HepG2 (cell line): Measurements from ENCODE around the gene AIP. TPM values are rescaled to one million over a fixed set of nuclear protein-coding genes. Genes with fewer than 3 reads are reported as not detected.

Source experiments
- ATAC-seq: fragments of 200-7000 bp; cut with Tn5 transposase; 3 replicates; pipeline ENCODE4 v1.9.1; 2020; ENCODE audit warnings: mild to moderate bottlenecking, moderate library complexity
- BruUV-seq: library from RNA; stranded (reverse); fragments of 400-500 nt; replicated peaks from 2 replicates; lab custom pipeline; 2021; lab: Mats Ljungman, UMichigan
- CTCF ChIA-PET: fragments of 300-600 bp; formaldehyde crosslinking; extraction: SDS; loops from one replicate; lab custom pipeline; 2021; ENCODE audit warnings: low total read pairs, inconsistent platforms, low intra/inter-chr PET ratio; lab: Yijun Ruan, JAX
- POLR2A ChIA-PET: fragments of 350-600 bp; sonication (Branson Sonifier 250); formaldehyde crosslinking; loops from one replicate; lab custom pipeline; 2020; ENCODE audit warnings: antibody characterized with exemption, inconsistent platforms; lab: Yijun Ruan, JAX
- DNase-seq: peaks from one replicate; pipeline ENCODE4 v3.0.0-alpha.2; 2015; ENCODE audit warnings: low spot score
- FAIRE-seq: peaks from 3 replicates; lab custom pipeline; 2011; peaks lifted over from hg19 to GRCh38; lab: Jason Lieb, UNC
- H2AFZ ChIP-seq: one replicate; pipeline ENCODE4 v1.6.1; 2011; ENCODE audit warnings: low read length, inconsistent platforms
- H3K27ac ChIP-seq: fragments of 300-600 bp; 3 replicates; pipeline ENCODE4 v1.8.0; 2011; ENCODE audit warnings: mixed run types, mild to moderate bottlenecking, mixed read lengths, low read length, inconsistent platforms; ENCODE audit not compliant: insufficient read depth; ENCODE audit errors: extremely low read length
- H3K27me3 ChIP-seq, 2 experiments: fragments of 200-600 bp in 1 of 2; 2 replicates in 1 of 2; 3 replicates in 1 of 2; pipeline versions ENCODE4 v1.6.0 to v1.8.0; 2011; ENCODE audit warnings: low read length in 2 of 2, mild to moderate bottlenecking in 2 of 2, moderate library complexity in 2 of 2, inconsistent platforms in 1 of 2; ENCODE audit not compliant: insufficient read depth in 2 of 2, control insufficient read depth in 1 of 2
- H3K36me3 ChIP-seq, 2 experiments: fragments of 200-600 bp in 1 of 2; replicated peaks in 1 of 2; 2 replicates in 1 of 2; 3 replicates in 1 of 2; pipeline versions ENCODE4 v1.5.1 to v1.8.0; 2011; ENCODE audit warnings: low read length in 2 of 2, inconsistent platforms in 1 of 2; ENCODE audit not compliant: insufficient read depth in 2 of 2, control insufficient read depth in 1 of 2
- H3K4me1 ChIP-seq: 2 replicates; pipeline ENCODE4 v1.5.1; 2012; ENCODE audit warnings: low read length, inconsistent platforms; ENCODE audit not compliant: insufficient read depth
- H3K4me2 ChIP-seq: 2 replicates; pipeline ENCODE4 v1.6.0; 2011; ENCODE audit warnings: low read depth, low read length, inconsistent platforms
- H3K4me3 ChIP-seq, 3 experiments: fragments of 200-600 bp in 1 of 3; sonication (generic), shearing (Covaris generic) in 1 of 3; replicated peaks in 1 of 3; 2 replicates each; pipeline ENCODE4 v1.5.1; 2011 to 2016; ENCODE audit warnings: low read length in 3 of 3, inconsistent platforms in 2 of 3, low read depth in 2 of 3, mild to moderate bottlenecking in 2 of 3, control low read depth in 1 of 3, mixed read lengths in 1 of 3; ENCODE audit not compliant: insufficient read depth in 1 of 3
- H3K79me2 ChIP-seq: one replicate; pipeline ENCODE4 v1.6.1; 2011; ENCODE audit warnings: low read length, inconsistent platforms; ENCODE audit not compliant: insufficient read depth
- H3K9ac ChIP-seq: 2 replicates; pipeline ENCODE4 v1.6.0; 2011; ENCODE audit warnings: mild to moderate bottlenecking, low read depth, low read length, inconsistent platforms; ENCODE audit not compliant: insufficient read depth
- H3K9me3 ChIP-seq: 2 replicates; pipeline ENCODE4 v1.5.1; 2012; ENCODE audit warnings: mild to moderate bottlenecking, low read length
- H4K20me1 ChIP-seq: 2 replicates; pipeline ENCODE4 v1.6.0; 2011; ENCODE audit warnings: inconsistent platforms, mild to moderate bottlenecking, low read length, moderate library complexity; ENCODE audit not compliant: insufficient read depth
- CREM ChIP-seq, 2 experiments: sonication (generic) in 1 of 2; formaldehyde crosslinking in 1 of 2; IDR thresholded peaks; 2 replicates each; pipeline versions ENCODE4 v1.4.0 to v1.6.1; 2016 to 2020; ENCODE audit warnings: antibody characterized with exemption in 1 of 2, mild to moderate bottlenecking in 1 of 2, missing genetic modification reagents in 1 of 2
- DNMT3B ChIP-seq: conservative IDR thresholded peaks from 2 replicates; pipeline ENCODE4 v1.6.1; 2016; ENCODE audit warnings: missing biosample characterization, control low read depth
- GABPB1 ChIP-seq: IDR thresholded peaks from 2 replicates; pipeline ENCODE4 v1.6.1; 2016; ENCODE audit warnings: mild to moderate bottlenecking, missing genetic modification reagents, moderate library complexity, missing compliant biosample characterization
- GATAD1 ChIP-seq: IDR thresholded peaks from 2 replicates; pipeline ENCODE4 v1.6.1; 2016; ENCODE audit warnings: missing genetic modification reagents, missing compliant biosample characterization
- GZF1 ChIP-seq: sonication (generic); formaldehyde crosslinking; IDR thresholded peaks from 2 replicates; pipeline ENCODE4 v1.5.1; 2020; ENCODE audit warnings: mild to moderate bottlenecking, missing genetic modification reagents
- IKZF4 ChIP-seq: sonication (generic); formaldehyde crosslinking; IDR thresholded peaks from 2 replicates; pipeline ENCODE4 v1.5.1; 2020; ENCODE audit warnings: borderline replicate concordance, mild to moderate bottlenecking, low read depth, missing genetic modification reagents; ENCODE audit errors: not compliant biosample characterization
- KDM2A ChIP-seq: sonication (generic); formaldehyde crosslinking; IDR thresholded peaks from 2 replicates; pipeline ENCODE4 v1.4.0; 2020; ENCODE audit warnings: low read depth, missing genetic modification reagents, borderline replicate concordance
- MTF1 ChIP-seq: sonication (generic); formaldehyde crosslinking; IDR thresholded peaks from 2 replicates; pipeline ENCODE4 v1.5.0; 2020; ENCODE audit warnings: missing genetic modification reagents
- RAD21 ChIP-seq: fragments of 450-650 bp; formaldehyde crosslinking; IDR thresholded peaks from 2 replicates; pipeline ENCODE4 v1.5.0; 2020; ENCODE audit warnings: mild to moderate bottlenecking
- RARG ChIP-seq: sonication (generic); formaldehyde crosslinking; IDR thresholded peaks from 2 replicates; pipeline ENCODE4 v1.4.0; 2020; ENCODE audit warnings: low read depth, mild to moderate bottlenecking, missing genetic modification reagents
- SMARCC2 ChIP-seq: fragments of 450-650 bp; IDR thresholded peaks from 2 replicates; pipeline ENCODE4 v1.6.1; 2017; ENCODE audit warnings: antibody characterized with exemption, mild to moderate bottlenecking
- SNRNP70 ChIP-seq: fragments of 200-400 bp; formaldehyde crosslinking; IDR thresholded peaks from 2 replicates; pipeline ENCODE4 v1.6.1; 2017; ENCODE audit warnings: mild to moderate bottlenecking, low read depth, low read length, moderate library complexity
- SP140L ChIP-seq: sonication (generic); formaldehyde crosslinking; IDR thresholded peaks from 2 replicates; pipeline ENCODE4 v1.4.0; 2020; ENCODE audit warnings: missing genetic modification reagents, borderline replicate concordance
- SP4 ChIP-seq: sonication (generic); formaldehyde crosslinking; IDR thresholded peaks from 2 replicates; pipeline ENCODE4 v1.8.1; 2023; ENCODE audit warnings: mild to moderate bottlenecking, missing genetic modification reagents
- TBL1XR1 ChIP-seq: fragments of 150-350 bp; IDR thresholded peaks from 2 replicates; pipeline ENCODE4 v1.6.1; 2014; ENCODE audit warnings: borderline replicate concordance, low read length; ENCODE audit not compliant: partially characterized antibody
- ZNF3 ChIP-seq: IDR thresholded peaks from 2 replicates; pipeline ENCODE4 v1.7.0; 2017; ENCODE audit warnings: inconsistent platforms
- ZNF746 ChIP-seq: sonication (generic); formaldehyde crosslinking; IDR thresholded peaks from 2 replicates; pipeline ENCODE4 v1.8.0; 2022; ENCODE audit warnings: mild to moderate bottlenecking, missing genetic modification reagents
- WGBS: methylation state at CpG from one replicate; pipeline ENCODE4 v1.1.6; 2017; ENCODE audit warnings: low lambda C conversion rate; 5-methylcytosine and 5-hydroxymethylcytosine counted together
- in situ Hi-C: cut with HindIII; loops from 2 replicates; pipeline ENCODE4 v1.10.0; 2017; ENCODE audit warnings: low pct_unique_long_range_greater_than_20kb; ENCODE audit not compliant: extremely low pct_ligation_motif_present
- intact Hi-C: fragments of 100-400 bp; cut with micrococcal nuclease; formaldehyde crosslinking; loops from one replicate; pipeline ENCODE4 v1.10.0; 2022; ENCODE audit not compliant: unreplicated experiment
- polyA plus RNA-seq, 8 experiments: library from polyadenylated mRNA; depleted of rRNA in 3 of 8; stranded (reverse) in 7 of 8; unstranded in 1 of 8; fragments of >200 nt; fragmentation: Illumina TruSeq in 4 of 8; extraction: Trizol in 4 of 8; gene quantifications; 2 replicates each; pipeline versions ENCODE4 v1.2.1 to v1.2.3, GENCODE V29; 2011 to 2016; ENCODE audit warnings: low read depth in 4 of 8, missing spikeins in 1 of 8, mixed read lengths in 1 of 8; ENCODE audit not compliant: insufficient read depth in 1 of 8
- total RNA-seq, 5 experiments: library from RNA; depleted of rRNA; stranded (reverse); fragments of >200 nt; fragmentation: Illumina TruSeq; extraction: Trizol; gene quantifications; 2 replicates each; pipeline ENCODE4 v1.2.3, GENCODE V29; 2016; ENCODE audit warnings: low read depth in 1 of 5
- TF ChIP-seq, protein P1 (sequence below), 2 experiments: IDR thresholded peaks; 2 replicates each; pipeline ENCODE4 v1.6.1; 2011 to 2012; ENCODE audit warnings: low read length in 2 of 2, borderline replicate concordance in 1 of 2, low read depth in 1 of 2, mild to moderate bottlenecking in 1 of 2, moderate library complexity in 1 of 2
- TF ChIP-seq, protein P2 (sequence below): sonication (generic); formaldehyde crosslinking; IDR thresholded peaks from 2 replicates; pipeline ENCODE4 v1.8.0; 2022; ENCODE audit warnings: missing genetic modification reagents, low read depth, mild to moderate bottlenecking, borderline replicate concordance

The AIP gene
- total and polyA plus RNA-seq, 2 of the 13 experiments (the other 11 are each of a cell fraction or from before 2014, with no cell fraction given), result 51.8 to 110 TPM

DNA sequence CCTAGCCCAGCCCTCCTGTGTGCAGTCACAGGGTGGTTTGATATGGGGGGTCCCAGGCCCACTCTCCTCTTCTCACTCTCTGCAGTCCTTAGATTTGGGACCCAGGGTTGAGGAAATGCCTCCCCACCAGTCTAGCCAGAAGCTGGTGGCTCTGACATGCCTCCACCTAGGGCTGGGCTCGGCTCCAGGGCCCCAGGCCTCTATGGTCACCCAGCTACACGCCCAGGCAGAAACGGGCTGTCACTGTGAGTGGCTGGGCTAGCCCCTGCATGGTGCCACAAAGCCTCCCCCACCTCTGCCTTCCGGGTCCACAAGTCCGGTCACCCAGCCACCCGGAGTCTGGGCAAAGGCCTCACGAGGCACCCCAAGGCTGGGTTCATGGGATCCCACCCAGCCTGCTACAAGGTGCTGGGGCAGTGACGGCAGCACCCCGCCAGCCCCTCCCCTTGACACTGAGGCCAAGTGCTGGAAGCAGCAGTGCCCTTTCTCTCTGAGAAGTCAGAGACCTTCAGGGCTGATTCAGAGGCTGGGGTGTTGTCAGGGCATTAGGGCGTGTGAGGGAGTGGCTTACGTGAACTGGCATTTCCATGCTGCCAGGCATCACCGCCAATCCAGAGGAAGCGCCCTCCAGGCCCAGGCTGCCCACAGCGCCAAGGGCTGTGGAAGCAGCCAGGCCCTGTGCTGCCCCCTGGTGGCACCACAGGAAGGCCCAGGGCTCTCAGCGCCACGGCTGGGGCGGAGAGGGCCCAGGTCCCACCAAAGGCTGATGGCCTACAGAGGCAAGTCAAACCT lies 23.0 kb downstream of the AIP start:
- DNase-seq (peak; percentile 80), FAIRE-seq (peak; percentile 64), ATAC-seq (peak; percentile 69)
- ChIA-PET CTCF (interaction anchor here (0.7 to 2.2 kb wide), 4 partner anchors 104 to 155 kb away, joined by 3 to 18 read pairs (median 4); partner anchors contain the start of gene PPP1CA), POLR2A (interaction anchor here (0.9 to 1.3 kb wide), 4 partner anchors 15 to 151 kb away, joined by 3 to 6 read pairs (median 4); partner anchors contain the start of genes AIP and PPP1CA)
- intact Hi-C loops (loop anchor here (1.0 kb wide), 1 partner anchor 116 kb away; no protein-coding TSS in a partner anchor), in situ Hi-C loops (loop anchor here (5.0 kb wide), 1 partner anchor 104 kb away; the partner anchor contains the start of genes PPP1CA and TBC1D10C)
- H4K20me1 ChIP-seq, result no peaks in the 10 kb centered on the region
- no peaks in the 10 kb centered on the region for H3K9me3 ChIP-seq
- H3K79me2 ChIP-seq, result peaks cover 10% of the 10 kb centered on the region
- H3K4me2 ChIP-seq, result peak overlapping the region; percentile 95
- H3K27ac ChIP-seq, result peak overlapping the region; percentile 65
- H3K4me1 ChIP-seq, result peaks cover 50% of the 10 kb centered on the region
- BruUV-seq, result no TSS peak
- no peaks in the 10 kb centered on the region for H3K36me3 ChIP-seq
- peak overlapping the region; percentile 48 for H3K9ac ChIP-seq
- H2AFZ ChIP-seq, result no peak overlapping the region
- H3K27me3 ChIP-seq, result no peaks in the 10 kb centered on the region
- H3K4me3 ChIP-seq, result peak overlapping the region; percentile 54 to 91 (median 82); a peak in 5 of 6 replicates
- 6% methylated on average over 9 of the region's 17 CpGs for whole genome bisulfite sequencing
- TF ChIP-seq SMARCC2, result no peak
- TF ChIP-seq SP140L (CRISPR knock-in tag), result no peak
- TF ChIP-seq KDM2A (CRISPR knock-in tag), result peak; percentile 72; the same call in 1 of the 2 replicates
- no peak for TF ChIP-seq ZNF3 (CRISPR knock-in tag)
- peak; percentile 68 for TF ChIP-seq GABPB1
- TF ChIP-seq, protein P1, sequence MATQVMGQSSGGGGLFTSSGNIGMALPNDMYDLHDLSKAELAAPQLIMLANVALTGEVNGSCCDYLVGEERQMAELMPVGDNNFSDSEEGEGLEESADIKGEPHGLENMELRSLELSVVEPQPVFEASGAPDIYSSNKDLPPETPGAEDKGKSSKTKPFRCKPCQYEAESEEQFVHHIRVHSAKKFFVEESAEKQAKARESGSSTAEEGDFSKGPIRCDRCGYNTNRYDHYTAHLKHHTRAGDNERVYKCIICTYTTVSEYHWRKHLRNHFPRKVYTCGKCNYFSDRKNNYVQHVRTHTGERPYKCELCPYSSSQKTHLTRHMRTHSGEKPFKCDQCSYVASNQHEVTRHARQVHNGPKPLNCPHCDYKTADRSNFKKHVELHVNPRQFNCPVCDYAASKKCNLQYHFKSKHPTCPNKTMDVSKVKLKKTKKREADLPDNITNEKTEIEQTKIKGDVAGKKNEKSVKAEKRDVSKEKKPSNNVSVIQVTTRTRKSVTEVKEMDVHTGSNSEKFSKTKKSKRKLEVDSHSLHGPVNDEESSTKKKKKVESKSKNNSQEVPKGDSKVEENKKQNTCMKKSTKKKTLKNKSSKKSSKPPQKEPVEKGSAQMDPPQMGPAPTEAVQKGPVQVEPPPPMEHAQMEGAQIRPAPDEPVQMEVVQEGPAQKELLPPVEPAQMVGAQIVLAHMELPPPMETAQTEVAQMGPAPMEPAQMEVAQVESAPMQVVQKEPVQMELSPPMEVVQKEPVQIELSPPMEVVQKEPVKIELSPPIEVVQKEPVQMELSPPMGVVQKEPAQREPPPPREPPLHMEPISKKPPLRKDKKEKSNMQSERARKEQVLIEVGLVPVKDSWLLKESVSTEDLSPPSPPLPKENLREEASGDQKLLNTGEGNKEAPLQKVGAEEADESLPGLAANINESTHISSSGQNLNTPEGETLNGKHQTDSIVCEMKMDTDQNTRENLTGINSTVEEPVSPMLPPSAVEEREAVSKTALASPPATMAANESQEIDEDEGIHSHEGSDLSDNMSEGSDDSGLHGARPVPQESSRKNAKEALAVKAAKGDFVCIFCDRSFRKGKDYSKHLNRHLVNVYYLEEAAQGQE (IDR thresholded peaks at IDR 0.05; ENCODE audit: borderline replicate concordance in 1 of 2, low read depth in 1 of 2, low read length in 2 of 2), result no peak
- no peak for TF ChIP-seq IKZF4 (CRISPR knock-in tag)
- peak; percentile 23; the same call in 1 of the 2 replicates for TF ChIP-seq GATAD1 (CRISPR knock-in tag)
- TF ChIP-seq RARG, result no peak
- no peak for TF ChIP-seq TBL1XR1
- TF ChIP-seq DNMT3B, result no peak
- no peak for TF ChIP-seq ZNF746 (CRISPR knock-in tag)
- TF ChIP-seq SP4 (CRISPR knock-in tag), result peak; percentile 36; the same call in 1 of the 2 replicates
- TF ChIP-seq GZF1 (CRISPR knock-in tag), result no peak
- no peak for TF ChIP-seq MTF1 (CRISPR knock-in tag)
- TF ChIP-seq SNRNP70, result no peak
- TF ChIP-seq, protein P2, sequence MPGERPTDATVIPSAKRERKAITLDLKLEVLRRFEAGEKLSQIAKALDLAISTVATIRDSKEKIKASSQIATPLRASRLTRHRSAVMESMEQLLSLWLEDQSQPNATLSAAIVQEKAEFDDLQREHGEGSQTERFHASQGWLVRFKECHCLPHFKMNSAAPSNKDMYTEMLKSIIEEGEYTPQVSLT, result no peak
- TF ChIP-seq CREM (IDR thresholded peaks at IDR 0.05), result peak; percentile 36; the same call in 1 of the 2 replicates
- no peak for TF ChIP-seq CREM (CRISPR knock-in tag; IDR thresholded peaks at IDR 0.05)
- TF ChIP-seq RAD21 (CRISPR knock-in tag), result peak; percentile 95
